Colonic mucosa (tissue), 4 donors: Measurements from ENCODE around the gene KLHL8. TPM values are rescaled to one million over a fixed set of nuclear protein-coding genes. Genes with fewer than 3 reads are reported as not detected.

ENCODE experiments used
- DNase-seq: peaks from one replicate; pipeline ENCODE4 v3.0.0-alpha.2; 2020
- H3K27ac ChIP-seq: fragments of 200-600 bp; one replicate; pipeline ENCODE4 v1.8.0; 2021
- H3K27me3 ChIP-seq: fragments of 200-600 bp; one replicate; pipeline ENCODE4 v1.8.0; 2021
- H3K36me3 ChIP-seq: fragments of 200-600 bp; one replicate; pipeline ENCODE4 v1.8.0; 2021
- H3K4me1 ChIP-seq: fragments of 200-600 bp; one replicate; pipeline ENCODE4 v1.8.0; 2021; ENCODE audit warnings: mild to moderate bottlenecking
- H3K4me3 ChIP-seq: fragments of 200-600 bp; one replicate; pipeline ENCODE4 v1.8.0; 2021
- H3K9ac ChIP-seq, 2 donors: one replicate each; pipeline ENCODE4 v1.7.0; 2013; ENCODE audit warnings: control low read depth in 2 of 2, low read depth in 2 of 2, low read length in 2 of 2
- H3K9me3 ChIP-seq: fragments of 200-600 bp; one replicate; pipeline ENCODE4 v1.8.0; 2021
- CTCF ChIP-seq: fragments of 200-600 bp; IDR thresholded peaks from one replicate; pipeline ENCODE4 v1.8.0; 2022; ENCODE audit warnings: antibody characterized with exemption, mild to moderate bottlenecking
- intact Hi-C: fragments of 100-400 bp; cut with DNase I; formaldehyde crosslinking; loops from one replicate; pipeline ENCODE4 v1.14.1; 2022
- total RNA-seq, 2 donors: library from RNA; stranded (reverse); fragmentation: NEBNext Ultra II Directional in 1 of 2; extraction: Animal tissue kit (Norgen Biotek cat#: 25700) in 1 of 2; gene quantifications; one replicate each; pipeline ENCODE4 v1.2.1, GENCODE V29; 2021
- donor health status: healthy.
- donor health status: DM: no; HTN: no; CAD: no.
- donor health status: DM: no; HTN: no; CAD: no.

Gene KLHL8
- total RNA-seq, 2 donors from 2014 or later, result 19.5 to 19.7 TPM

DNA sequence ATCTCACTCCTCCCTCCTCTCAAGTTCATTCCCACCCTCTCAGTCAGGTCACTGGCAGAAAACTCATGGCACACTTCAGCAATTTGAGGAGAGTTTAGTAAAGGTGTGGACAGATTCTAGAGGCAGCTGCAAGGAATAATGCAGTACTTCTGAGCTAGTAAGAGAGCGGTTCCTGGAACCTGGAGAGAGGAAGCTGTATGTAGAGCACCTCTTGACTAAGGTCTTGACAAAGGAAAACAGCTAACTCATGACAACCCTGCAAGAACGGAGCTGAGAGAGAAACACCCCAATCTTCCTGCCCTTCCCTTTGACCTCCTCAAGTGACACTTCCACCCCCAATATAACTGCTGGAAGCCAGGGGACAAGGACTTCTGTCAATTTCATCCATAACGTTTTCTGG lies 9.6 kb upstream of the KLHL8 start:
- TF ChIP-seq CTCF, result no peak
- Histone ChIP-seq H3K9ac (no peak overlapping the region), H3K27me3 (no peaks in the 10 kb centered on the region), H3K9me3 (no peaks in the 10 kb centered on the region), H3K36me3 (no peaks in the 10 kb centered on the region), H3K27ac (no peak overlapping the region), H3K4me1 (peaks cover 9% of the 10 kb centered on the region), H3K4me3 (no peak overlapping the region)
- no peak for DNase-seq
- intact Hi-C loops, result no loop called here

GRCh38 chr4:87228262-87228860 lies 7.9 kb upstream of the KLHL8 start:
- Histone ChIP-seq H3K4me3 (no peak overlapping the region), H3K4me1 (peaks cover 9% of the 10 kb centered on the region), H3K36me3 (no peaks in the 10 kb centered on the region), H3K27me3 (no peaks in the 10 kb centered on the region), H3K9ac (no peak overlapping the region), H3K9me3 (no peaks in the 10 kb centered on the region), H3K27ac (peak overlapping the region; percentile 82)
- intact Hi-C loops, result no loop called here
- DNase-seq, result no peak
- TF ChIP-seq CTCF, result no peak

GRCh38 chr4:87227751-87228151 lies 7.3 kb upstream of the KLHL8 start:
- DNase-seq, result no peak
- H3K9me3 ChIP-seq, result no peaks in the 10 kb centered on the region
- H3K27me3 ChIP-seq, result no peaks in the 10 kb centered on the region
- no peak for TF ChIP-seq CTCF
- H3K27ac ChIP-seq, result peak overlapping the region; percentile 82
- H3K36me3 ChIP-seq, result no peaks in the 10 kb centered on the region
- no peak overlapping the region for H3K9ac ChIP-seq
- H3K4me3 ChIP-seq, result no peak overlapping the region
- intact Hi-C loops, result no loop called here
- H3K4me1 ChIP-seq, result peaks cover 9% of the 10 kb centered on the region

DNA sequence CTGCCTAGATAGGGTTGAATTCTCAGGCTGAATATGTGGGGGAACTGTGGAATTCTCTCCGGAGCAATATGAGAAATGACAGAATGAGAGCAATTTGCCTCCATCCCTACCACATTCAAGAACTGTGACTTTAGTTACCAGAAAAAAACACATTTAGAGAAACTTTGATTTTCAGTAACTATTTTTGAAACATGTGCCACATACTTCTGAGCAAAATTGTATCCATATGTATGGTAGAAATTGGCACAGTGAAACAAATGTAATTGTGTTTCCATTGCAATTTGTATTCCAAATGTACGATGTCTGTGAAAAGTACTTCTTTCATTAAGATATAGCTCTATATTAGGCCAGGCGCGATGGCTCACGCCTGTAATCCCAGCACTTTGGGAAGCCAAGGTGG lies 5.5 kb upstream of the KLHL8 start:
- Histone ChIP-seq H3K36me3 (no peaks in the 10 kb centered on the region), H3K27me3 (no peaks in the 10 kb centered on the region), H3K27ac (no peak overlapping the region), H3K4me1 (peaks cover 9% of the 10 kb centered on the region), H3K9ac (no peak overlapping the region), H3K4me3 (no peak overlapping the region), H3K9me3 (no peaks in the 10 kb centered on the region)
- intact Hi-C loops, result no loop called here
- no peak for DNase-seq
- TF ChIP-seq CTCF, result no peak

- Histone ChIP-seq H3K4me3 (no peak overlapping the region), H3K36me3 (no peaks in the 10 kb centered on the region), H3K9ac (no peak overlapping the region), H3K9me3 (no peaks in the 10 kb centered on the region), H3K27ac (no peak overlapping the region), H3K4me1 (peaks cover 9% of the 10 kb centered on the region), H3K27me3 (no peaks in the 10 kb centered on the region)
- no peak for DNase-seq
- no peak for TF ChIP-seq CTCF
- intact Hi-C loops, result no loop called here
These were observed 3.9 kb upstream of the KLHL8 start for GRCh38 chr4:87224141-87224923.
